ENCODE results near the gene DUSP7. TPM values are rescaled to one million over a fixed set of nuclear protein-coding genes. Genes with fewer than 3 reads are reported as not detected.

DUSP7 gene
- total RNA-seq, result 15.3 TPM

GRCh38 chr3:52056521-52056967, at the start of gene DUSP7:
TSS of gene DUSP7 (minus strand) at chr3:52056571. CDS start at chr3:52056366, 205 bp downstream.

Other genes with a start within 250 kb of the DUSP7 start
- not detected for gene IQCF2, start 195.0 kb downstream of the DUSP7 start, total RNA-seq
- not detected for gene IQCF5, start 181.0 kb downstream of the DUSP7 start, total RNA-seq
- not detected for gene IQCF1, start 153.2 kb downstream of the DUSP7 start, total RNA-seq
- gene RRP9, start 114.7 kb downstream of the DUSP7 start, total RNA-seq, result 13.1 TPM
- gene PARP3, start 114.2 kb downstream of the DUSP7 start, total RNA-seq, result 7.5 TPM
- 0.31 TPM for gene GPR62, start 101.2 kb downstream of the DUSP7 start, total RNA-seq
- 72.9 TPM for gene PCBP4, start 89.1 kb downstream of the DUSP7 start, total RNA-seq
- gene ABHD14B, start 82.5 kb downstream of the DUSP7 start, total RNA-seq, result 4.7 TPM
- gene ABHD14A, start 81.5 kb downstream of the DUSP7 start, total RNA-seq, result 23.2 TPM
- 6.9 TPM for gene ACY1, start 73.0 kb downstream of the DUSP7 start, total RNA-seq
- 712 TPM for gene RPL29, start 60.7 kb downstream of the DUSP7 start, total RNA-seq
- gene POC1A, start 97.9 kb upstream of the DUSP7 start, total RNA-seq, result 4.4 TPM
- gene ALAS1, start 141.6 kb upstream of the DUSP7 start, total RNA-seq, result 36.3 TPM
- gene TLR9, start 169.1 kb upstream of the DUSP7 start, total RNA-seq, result 0.31 TPM
- gene TWF2, start 182.6 kb upstream of the DUSP7 start, total RNA-seq, result 26.9 TPM
- gene PPM1M, start 189.2 kb upstream of the DUSP7 start, total RNA-seq, result 7.8 TPM
- 144 TPM for gene WDR82, start 222.1 kb upstream of the DUSP7 start, total RNA-seq
- gene GLYCTK, start 231.3 kb upstream of the DUSP7 start, total RNA-seq, result 5.6 TPM

Measured in parietal lobe (tissue), 1 donor.